HL-60 (cell line): ENCODE data around the gene FBXW4.

Source experiments
- CTCF ChIP-seq: IDR thresholded peaks from one replicate; pipeline ENCODE4 v1.5.1; 2011; ENCODE audit warnings: low read length, control low read depth, inconsistent platforms; ENCODE audit not compliant: insufficient read depth
- POLR2AphosphoS5 ChIP-seq: IDR thresholded peaks from 2 replicates; pipeline ENCODE4 v1.6.1; 2012; ENCODE audit warnings: low read depth

DNA sequence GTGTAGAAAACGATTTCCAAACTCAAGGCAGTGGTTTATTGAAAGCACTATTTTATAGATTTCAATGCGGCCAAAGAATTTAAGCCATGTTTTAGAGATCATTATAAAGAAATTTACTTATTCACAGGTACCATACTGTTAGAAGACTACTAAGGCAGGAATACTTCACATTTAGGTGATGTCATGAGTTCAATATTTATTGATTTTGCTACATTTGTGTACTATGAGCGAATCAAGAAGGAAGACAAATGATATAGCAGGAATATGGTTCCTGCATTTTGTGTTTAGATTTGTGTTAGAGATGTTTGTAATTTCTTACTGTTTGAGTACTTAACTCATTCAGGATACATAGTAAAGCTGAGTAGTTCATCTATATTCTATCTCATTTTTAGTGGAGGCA is 1.7 kb upstream of the FBXW4 start:
- TF ChIP-seq CTCF: no peak
- no peak for TF ChIP-seq POLR2AphosphoS5
